WI38 (cell line): Measurements from ENCODE around the gene MYO1G.

Experiments
- H3K4me3 ChIP-seq: 2 replicates; pipeline ENCODE4 v1.5.1; 2011; ENCODE audit warnings: low read depth, mild to moderate bottlenecking, control low read depth, low read length
- TF ChIP-seq, protein P1 (sequence below): IDR thresholded peaks from 2 replicates; pipeline ENCODE4 v1.5.1; 2012; ENCODE audit warnings: low read depth, mild to moderate bottlenecking, control low read depth, low read length

Gene MYO1G

DNA sequence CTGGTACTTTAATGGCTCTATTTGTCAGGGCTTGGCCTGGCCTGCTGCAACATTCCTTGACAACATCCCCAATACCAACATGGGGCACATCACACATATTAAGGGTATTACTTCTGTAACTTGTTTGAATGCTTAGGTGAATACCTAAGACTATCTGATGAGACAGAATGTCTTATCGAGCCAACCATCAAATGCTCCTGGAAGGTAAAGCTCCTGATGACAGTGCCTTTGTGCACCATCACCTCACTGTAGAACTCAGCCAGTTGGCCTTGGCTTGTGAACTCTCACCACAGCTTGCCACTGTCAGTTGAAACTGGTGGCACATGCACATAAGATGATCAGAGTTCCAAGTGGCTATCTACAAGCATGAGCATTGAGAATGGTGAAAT lies 3.7 kb upstream of the MYO1G start:
- TF ChIP-seq, protein P1, sequence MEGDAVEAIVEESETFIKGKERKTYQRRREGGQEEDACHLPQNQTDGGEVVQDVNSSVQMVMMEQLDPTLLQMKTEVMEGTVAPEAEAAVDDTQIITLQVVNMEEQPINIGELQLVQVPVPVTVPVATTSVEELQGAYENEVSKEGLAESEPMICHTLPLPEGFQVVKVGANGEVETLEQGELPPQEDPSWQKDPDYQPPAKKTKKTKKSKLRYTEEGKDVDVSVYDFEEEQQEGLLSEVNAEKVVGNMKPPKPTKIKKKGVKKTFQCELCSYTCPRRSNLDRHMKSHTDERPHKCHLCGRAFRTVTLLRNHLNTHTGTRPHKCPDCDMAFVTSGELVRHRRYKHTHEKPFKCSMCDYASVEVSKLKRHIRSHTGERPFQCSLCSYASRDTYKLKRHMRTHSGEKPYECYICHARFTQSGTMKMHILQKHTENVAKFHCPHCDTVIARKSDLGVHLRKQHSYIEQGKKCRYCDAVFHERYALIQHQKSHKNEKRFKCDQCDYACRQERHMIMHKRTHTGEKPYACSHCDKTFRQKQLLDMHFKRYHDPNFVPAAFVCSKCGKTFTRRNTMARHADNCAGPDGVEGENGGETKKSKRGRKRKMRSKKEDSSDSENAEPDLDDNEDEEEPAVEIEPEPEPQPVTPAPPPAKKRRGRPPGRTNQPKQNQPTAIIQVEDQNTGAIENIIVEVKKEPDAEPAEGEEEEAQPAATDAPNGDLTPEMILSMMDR, result no peak
- H3K4me3 ChIP-seq, result no peak overlapping the region

GRCh38 chr7:44981035-44981706 lies 2.4 kb upstream of the MYO1G start:
- no peak overlapping the region for H3K4me3 ChIP-seq

GRCh38 chr7:44980393-44981034 lies 1.7 kb upstream of the MYO1G start:
- TF ChIP-seq, protein P1, result no peak
- no peak overlapping the region for H3K4me3 ChIP-seq

More at GRCh38 chr7:44981035-44981706, 2.4 kb upstream of the MYO1G start:
- TF ChIP-seq, protein P1, result no peak

GRCh38 chr7:44979481-44980392 lies 922 bp upstream of the MYO1G start:
- TF ChIP-seq, protein P1, result no peak
- no peak overlapping the region for H3K4me3 ChIP-seq

DNA sequence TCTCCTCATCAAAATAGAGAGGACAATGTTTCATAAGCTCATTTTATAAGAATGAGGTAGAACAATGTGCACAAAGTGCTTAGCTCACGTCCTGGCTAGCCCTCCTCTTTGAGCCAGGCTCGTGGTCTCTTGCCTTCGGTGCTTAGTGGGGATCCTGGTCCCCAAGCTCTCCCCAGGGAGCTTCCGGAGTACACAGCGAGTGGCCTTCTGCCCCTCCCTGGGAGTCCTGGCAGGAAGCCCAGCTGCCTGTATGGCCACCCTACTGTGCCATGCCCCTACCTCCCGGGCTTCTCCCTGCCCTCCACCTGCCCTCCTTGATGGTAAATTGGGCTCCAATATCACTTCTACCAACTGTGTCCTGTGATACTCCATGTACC lies 868 bp downstream of the MYO1G start:
- TF ChIP-seq, protein P1, result no peak
- H3K4me3 ChIP-seq, result no peak overlapping the region

DNA sequence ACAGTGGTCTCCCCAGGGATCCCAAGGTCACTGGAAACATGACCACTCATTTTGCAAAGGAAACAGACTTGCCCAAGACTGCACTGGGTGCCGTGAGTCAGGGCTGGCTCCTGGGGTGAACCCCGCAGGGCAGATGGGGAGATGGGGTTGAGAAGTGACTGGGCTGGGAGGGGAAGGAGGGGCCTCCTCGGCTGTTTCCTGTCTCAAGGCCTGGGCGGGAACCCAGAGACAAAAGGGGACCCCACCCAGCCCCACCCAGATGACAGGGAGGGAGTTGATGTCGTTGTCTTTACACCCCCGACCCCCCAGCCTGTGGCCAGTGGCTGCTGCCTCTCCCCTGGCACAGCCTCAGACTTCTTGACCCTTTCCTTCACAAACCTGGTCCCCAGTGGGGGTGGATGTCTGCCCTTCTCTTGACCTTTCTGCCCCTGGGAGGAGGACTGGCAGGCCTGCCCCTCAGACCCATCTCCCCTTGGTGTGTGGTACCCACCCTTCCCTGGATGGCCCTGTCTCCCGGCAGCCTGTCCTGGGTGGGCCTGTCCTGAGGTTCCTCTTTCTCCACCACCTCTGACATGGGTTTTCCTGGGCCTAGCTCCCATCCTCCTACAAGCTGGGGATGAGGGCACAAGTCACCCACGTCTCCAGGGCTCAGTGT lies 1.4 kb downstream of the MYO1G start:
- TF ChIP-seq, protein P1, result no peak
- no peak overlapping the region for H3K4me3 ChIP-seq
